Small intestine (tissue), 7 donors: ENCODE measurements around the gene TEAD2. TPM values are rescaled to one million over a fixed set of nuclear protein-coding genes. Genes with fewer than 3 reads are reported as not detected.
"Not testable (repeated sequence)": the region's sequence is repeated elsewhere in the genome, so short reads cannot be mapped to it uniquely, and the experiment has no call there.

Experiments
- DNase-seq, 2 donors: peaks; one replicate each; pipeline versions ENCODE4 v3.0.0 to v3.0.0-alpha.2; 2013
- FAIRE-seq: peaks from 2 replicates; lab custom pipeline; 2012; peaks lifted over from hg19 to GRCh38; lab: Jason Lieb, UNC
- H3K27ac ChIP-seq, 3 donors: one replicate each; pipeline ENCODE4 v1.5.1; 2013; ENCODE audit warnings: low read length in 2 of 3, mild to moderate bottlenecking in 2 of 3, control low read depth in 1 of 3, inconsistent platforms in 1 of 3, low read depth in 1 of 3, moderate library complexity in 1 of 3
- H3K27me3 ChIP-seq, 3 donors: one replicate each; pipeline ENCODE4 v1.6.1; 2013; ENCODE audit warnings: low read length in 3 of 3, inconsistent platforms in 1 of 3; ENCODE audit not compliant: control insufficient read depth in 3 of 3, insufficient read depth in 3 of 3
- H3K36me3 ChIP-seq, 3 donors: one replicate each; pipeline ENCODE4 v1.6.1; 2013; ENCODE audit warnings: low read length in 3 of 3, inconsistent platforms in 1 of 3, low read depth in 1 of 3, mild to moderate bottlenecking in 1 of 3, moderate library complexity in 1 of 3; ENCODE audit not compliant: control insufficient read depth in 3 of 3, insufficient read depth in 2 of 3
- H3K4me1 ChIP-seq, 3 donors: one replicate each; pipeline ENCODE4 v1.6.1; 2013; ENCODE audit warnings: low read length in 2 of 3, inconsistent platforms in 1 of 3, low read depth in 1 of 3, mild to moderate bottlenecking in 1 of 3, moderate library complexity in 1 of 3; ENCODE audit not compliant: control insufficient read depth in 3 of 3, insufficient read depth in 2 of 3
- H3K4me3 ChIP-seq, 3 donors: one replicate each; pipeline ENCODE4 v1.5.1; 2013; ENCODE audit warnings: low read length in 3 of 3, control low read depth in 1 of 3, inconsistent platforms in 1 of 3, low read depth in 1 of 3, mild to moderate bottlenecking in 1 of 3, moderate library complexity in 1 of 3
- H3K9me3 ChIP-seq, 2 donors: one replicate each; pipeline ENCODE4 v1.6.1; 2013; ENCODE audit warnings: low read depth in 1 of 2, low read length in 1 of 2; ENCODE audit not compliant: control insufficient read depth in 2 of 2, insufficient read depth in 1 of 2
- WGBS, 3 donors: extraction: QIAGEN DNeasy Blood & Tissue Kit; methylation state at CpG; one replicate each; pipeline ENCODE4 v1.1.7; 2013; 5-methylcytosine and 5-hydroxymethylcytosine counted together
- polyA plus RNA-seq, 4 donors: library from polyadenylated mRNA; stranded (reverse) in 3 of 4; unstranded in 1 of 4; fragments of 200-250 nt in 3 of 4; fragments of 120-200 nt in 1 of 4; gene quantifications; one replicate each; pipeline versions ENCODE4 v1.2.1 to v1.2.3, GENCODE V29; 2013
- donor health status: healthy with polysubstance abuse.
- donor health status: control.
- donor health status: control.
- donor health status: Bipolar disorder and iron deficiency.
- donor health status: healthy.

TEAD2 gene
- polyA plus RNA-seq, 4 donors: 1.8 to 17.2 (median 8.8) TPM

DNA sequence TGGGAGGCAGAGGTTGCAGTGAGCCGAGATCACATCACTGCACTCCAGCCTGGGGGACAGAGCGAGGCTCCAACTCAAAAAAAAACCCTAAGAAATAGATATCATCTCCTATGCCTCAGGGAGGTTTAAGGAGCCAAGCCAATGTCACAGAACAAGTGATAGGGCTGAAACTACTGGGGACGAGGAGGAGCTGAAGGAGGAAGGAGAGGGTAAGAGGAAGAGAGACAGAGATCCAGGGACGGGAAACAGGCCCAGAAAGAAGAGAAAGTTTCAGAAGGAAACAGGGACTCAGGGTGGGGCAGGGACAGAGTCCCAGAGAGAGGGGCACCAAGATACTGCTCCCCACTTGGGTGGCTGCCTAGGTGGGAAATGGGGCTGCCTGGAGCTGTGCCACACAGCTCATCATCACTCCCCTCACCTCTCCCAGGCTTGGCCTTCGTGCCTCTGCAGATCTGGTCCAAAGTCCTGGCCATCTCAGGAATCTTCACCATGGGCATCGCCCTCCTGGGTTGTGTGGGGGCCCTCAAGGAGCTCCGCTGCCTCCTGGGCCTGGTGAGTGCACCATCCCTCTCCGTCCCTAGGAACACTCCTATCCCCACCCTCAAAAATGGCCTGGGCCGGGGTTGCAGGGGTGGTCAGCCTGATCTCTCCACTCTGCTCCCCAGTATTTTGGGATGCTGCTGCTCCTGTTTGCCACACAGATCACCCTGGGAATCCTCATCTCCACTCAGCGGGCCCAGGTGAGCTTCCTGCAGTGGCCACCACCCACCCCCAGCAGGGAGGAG, 25.5 kb downstream of the TEAD2 start:
- no peak overlapping the region for H3K4me3 ChIP-seq
- no peak for FAIRE-seq
- 83 to 84% (median 84%) methylated on average over 9 to 10 of the region's 10 CpGs for WGBS, 3 donors

DNA sequence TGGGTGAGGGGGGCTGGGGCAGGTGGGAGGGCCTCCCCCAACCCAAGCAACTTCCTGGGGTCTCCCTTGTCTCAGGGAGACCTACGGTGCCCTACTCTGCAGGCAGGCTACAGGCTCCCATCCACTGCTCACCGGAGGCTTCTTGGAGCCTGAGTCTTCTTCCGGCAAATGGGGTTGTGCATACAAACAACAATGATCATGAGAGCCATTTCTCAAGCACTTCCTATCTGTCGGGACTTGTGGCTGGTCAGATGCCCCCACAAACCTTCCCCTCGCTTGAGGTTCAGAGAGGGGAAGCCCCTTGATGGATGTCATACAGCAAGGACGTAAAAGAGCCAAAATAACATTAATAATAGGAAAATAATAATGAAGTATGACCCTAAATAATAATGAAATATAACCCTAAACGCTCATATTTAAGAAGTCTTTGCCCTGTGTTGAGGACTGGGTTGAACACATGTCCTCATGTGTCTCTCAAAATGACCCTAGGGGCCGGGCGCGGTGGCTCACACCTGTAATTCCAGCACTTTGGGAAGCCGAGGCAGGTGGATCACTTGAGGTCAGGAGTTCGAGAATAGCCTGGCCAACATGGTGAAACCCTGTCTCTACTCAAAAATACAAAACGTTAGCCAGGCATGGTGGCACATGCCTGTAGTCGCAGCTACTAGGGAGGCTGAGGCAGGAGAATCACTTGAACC, 26.3 kb downstream of the TEAD2 start:
- DNase-seq (no peak), FAIRE-seq (no peak)
- Histone ChIP-seq H3K9me3 (no peaks in the 10 kb centered on the region), H3K27me3 (peaks cover 0 to 37% (median 0%) of the 10 kb centered on the region in 3 donors), H3K4me3 (peak overlapping the region in 2 of 3 donors; percentile 38 to 46), H3K27ac (peak overlapping the region in 2 of 3 donors; percentile 69 to 85), H3K36me3 (peaks cover 0 to 4% (median 0%) of the 10 kb centered on the region in 3 donors), H3K4me1 (peaks cover 0 to 12% (median 7%) of the 10 kb centered on the region in 3 donors)
- WGBS, 3 donors: 75 to 85% (median 77%) methylated on average over 14 of the region's 14 CpGs

More for the DNA sequence above, 25.5 kb downstream of the TEAD2 start:
- Histone ChIP-seq H3K9me3 (no peaks in the 10 kb centered on the region), H3K4me1 (peaks cover 0 to 14% (median 7%) of the 10 kb centered on the region in 3 donors), H3K36me3 (peaks cover 0 to 10% (median 0%) of the 10 kb centered on the region in 3 donors), H3K27ac (no peak overlapping the region), H3K27me3 (peaks cover 0 to 37% (median 0%) of the 10 kb centered on the region in 3 donors)
- no peak for DNase-seq

DNA sequence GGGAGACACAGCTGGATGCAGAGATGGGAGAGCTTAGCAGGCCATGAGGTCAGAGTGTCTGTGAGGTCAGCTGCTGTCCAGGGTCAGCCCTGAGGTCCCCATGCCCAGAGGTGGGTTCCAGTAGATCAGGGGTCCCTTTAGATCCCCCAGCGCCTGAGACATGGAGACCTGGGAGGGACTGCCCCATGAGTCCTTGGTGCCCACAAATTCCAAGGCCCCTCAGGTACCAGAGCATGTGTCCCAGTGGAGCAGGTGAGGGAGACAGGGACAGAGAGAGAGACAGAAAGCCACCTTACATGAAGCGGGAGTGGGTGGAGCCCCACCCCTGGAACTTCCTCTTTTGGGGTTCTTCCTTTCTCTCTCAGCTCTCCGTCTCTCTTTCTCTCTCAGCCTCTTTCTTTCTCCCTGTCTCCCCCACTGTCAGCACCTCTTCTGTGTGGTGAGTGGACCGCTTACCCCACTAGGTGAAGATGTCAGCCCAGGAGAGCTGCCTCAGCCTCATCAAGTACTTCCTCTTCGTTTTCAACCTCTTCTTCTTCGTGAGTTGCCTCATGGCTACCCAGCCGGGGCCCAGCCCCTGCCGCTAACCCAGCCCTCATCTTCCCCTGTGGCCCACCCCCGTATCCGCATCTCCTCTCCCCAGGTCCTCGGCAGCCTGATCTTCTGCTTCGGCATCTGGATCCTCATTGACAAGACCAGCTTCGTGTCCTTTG, 27.0 kb downstream of the TEAD2 start, which contains the start of gene CD37:
Gene CD37 (plus strand): TSS at position 336 of the 713 bp plus-strand sequence. CDS start 135 bp downstream, at position 471.
- DNase-seq (peak in 1 of 2 donors; percentile 15), FAIRE-seq (no peak)

DNA sequence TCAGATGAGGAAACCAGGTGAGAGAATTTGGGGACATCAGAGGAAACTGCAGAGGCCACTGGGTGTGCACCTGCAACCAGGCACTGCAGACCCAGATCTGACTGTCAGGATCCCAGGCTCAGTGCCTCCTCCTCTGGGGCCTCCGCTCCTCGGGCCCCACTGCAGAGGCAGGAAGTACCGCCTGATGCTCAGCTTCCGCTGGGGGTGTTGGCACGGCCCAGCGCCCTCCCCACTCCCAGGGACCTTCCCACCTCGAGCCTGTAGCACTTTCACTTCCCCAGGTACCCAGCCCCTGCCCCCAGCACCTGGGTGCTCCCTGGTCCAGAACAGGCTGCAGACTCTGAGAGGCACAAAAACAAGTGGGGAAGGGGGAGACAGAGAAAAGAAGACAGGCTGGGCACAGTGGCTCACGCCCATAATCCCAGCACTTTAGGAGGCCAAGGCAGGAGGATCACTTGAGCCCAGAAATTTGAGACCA, 28.4 kb downstream of the TEAD2 start:
- FAIRE-seq (no peak), DNase-seq (peak in 1 of 2 donors; percentile 25)
- 22 to 47% (median 26%) methylated on average over 6 to 8 of the region's 8 CpGs for WGBS, 3 donors
- Histone ChIP-seq H3K9me3 (no peaks in the 10 kb centered on the region), H3K36me3 (no peaks in the 10 kb centered on the region), H3K4me3 (no peak overlapping the region), H3K27me3 (peaks cover 0 to 20% (median 0%) of the 10 kb centered on the region in 3 donors), H3K27ac (peak overlapping the region in 2 of 3 donors; percentile 34 to 35), H3K4me1 (no peaks in the 10 kb centered on the region)

More for the DNA sequence above, 27.0 kb downstream of the TEAD2 start, which contains the start of gene CD37:
- Histone ChIP-seq H3K36me3 (no peaks in the 10 kb centered on the region), H3K4me3 (peak within 1 kb of the TSS in 2 of 3 donors; percentile 38 to 46), H3K4me1 (peaks cover 0 to 7% (median 5%) of the 10 kb centered on the region in 3 donors), H3K27me3 (peaks cover 0 to 32% (median 0%) of the 10 kb centered on the region in 3 donors), H3K27ac (peak within 1 kb of the TSS in 2 of 3 donors; percentile 69 to 85), H3K9me3 (no peaks in the 10 kb centered on the region)
- WGBS, 3 donors: 54 to 70% (median 61%) methylated on average over 12 to 13 of the region's 13 CpGs

DNA sequence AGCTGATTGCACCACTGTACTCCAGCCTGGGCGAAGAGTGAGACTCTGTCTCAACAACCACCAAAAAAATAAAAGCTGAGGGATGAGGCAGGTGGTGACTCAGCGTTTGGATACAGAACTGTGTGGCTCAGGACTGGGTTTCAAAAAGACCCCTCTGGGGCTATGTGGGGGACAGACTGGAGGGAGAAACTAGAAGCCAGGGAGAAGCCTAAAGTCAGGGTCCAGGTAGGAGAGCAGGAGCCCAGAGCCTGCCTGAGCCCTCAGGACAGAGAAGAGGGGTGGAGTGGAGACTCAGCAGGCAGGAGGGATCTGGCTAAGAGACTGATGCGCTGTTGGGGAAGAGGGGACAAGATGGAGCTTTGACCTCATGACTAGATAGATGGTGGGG, 28.8 kb downstream of the TEAD2 start:
- no peaks in the 10 kb centered on the region for H3K36me3 ChIP-seq
- no peak overlapping the region for H3K4me3 ChIP-seq
- H3K27me3 ChIP-seq: peaks cover 0 to 18% (median 0%) of the 10 kb centered on the region in 3 donors
- H3K9me3 ChIP-seq: no peaks in the 10 kb centered on the region
- WGBS, 3 donors: 68 to 85% (median 82%) methylated on average over 3 of the region's 3 CpGs
- peak overlapping the region in 1 of 3 donors; percentile 35 for H3K27ac ChIP-seq
- no peak for FAIRE-seq
- H3K4me1 ChIP-seq: no peaks in the 10 kb centered on the region
- no peak for DNase-seq

DNA sequence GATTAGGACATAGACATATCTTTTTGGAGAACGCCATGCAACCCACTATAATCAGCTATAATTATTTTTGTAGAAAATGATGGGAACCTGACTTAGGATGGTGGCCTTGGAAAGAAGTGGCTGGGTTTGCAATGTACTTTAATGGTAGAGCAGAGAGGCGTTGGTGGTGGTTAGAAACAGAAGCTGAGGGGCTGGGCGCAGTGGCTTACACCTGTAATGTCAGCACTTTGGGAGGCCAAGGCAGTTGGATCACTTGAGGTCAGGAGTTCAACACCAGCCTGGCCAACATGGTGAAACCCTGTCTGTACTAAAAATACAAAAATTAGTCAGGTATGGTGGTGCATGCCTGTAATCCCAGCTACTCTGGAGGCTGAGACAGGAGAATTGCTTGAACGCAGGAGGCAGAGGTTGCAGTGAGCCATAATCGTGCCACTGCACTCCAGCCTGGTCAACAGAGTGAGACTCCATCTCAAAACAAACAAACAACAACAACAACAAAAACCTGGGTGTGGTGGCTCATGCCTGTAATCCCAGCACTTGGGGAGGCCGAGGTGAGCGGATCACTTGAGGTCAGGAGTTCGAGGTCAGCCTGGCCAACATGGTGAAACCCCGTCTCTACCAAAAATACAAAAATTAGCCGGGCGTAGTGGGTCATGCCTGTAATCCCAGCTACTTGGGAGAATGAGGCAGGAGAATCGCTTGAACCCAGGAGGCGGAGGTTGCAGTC, 29.4 kb downstream of the TEAD2 start:
- not testable (repeated sequence) for H3K27ac ChIP-seq, DNase-seq

DNA sequence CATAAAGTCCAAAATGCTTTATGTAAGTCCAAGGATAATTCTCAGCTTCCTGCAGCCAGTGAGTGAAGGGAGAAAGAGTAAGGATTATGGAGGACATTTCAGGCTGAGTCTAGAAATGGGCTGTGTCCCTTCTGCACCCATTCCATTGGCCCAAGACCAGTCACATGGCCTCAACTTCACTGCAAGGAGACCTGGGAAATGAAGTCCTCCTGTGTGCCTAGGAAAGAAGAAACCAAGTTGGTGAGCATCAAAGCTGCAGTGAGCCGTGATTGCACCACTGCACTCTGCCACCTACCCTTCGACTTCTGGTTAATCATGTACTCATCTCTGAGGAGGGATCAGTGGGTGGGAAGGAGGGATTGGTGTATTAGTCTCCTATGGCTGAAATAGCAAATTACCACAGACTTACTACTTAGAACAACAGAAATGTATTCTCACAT, 30.6 kb downstream of the TEAD2 start:
- FAIRE-seq (no peak), DNase-seq (peak; percentile 39 to 74)
- H3K9me3 ChIP-seq: no peaks in the 10 kb centered on the region
- H3K4me1 ChIP-seq: no peaks in the 10 kb centered on the region
- H3K27me3 ChIP-seq: peaks cover 0 to 4% (median 0%) of the 10 kb centered on the region in 3 donors
- H3K36me3 ChIP-seq: no peaks in the 10 kb centered on the region
- H3K4me3 ChIP-seq: no peak overlapping the region
- 25 to 48% (median 36%) methylated on average over 2 of the region's 2 CpGs for WGBS, 3 donors
- H3K27ac ChIP-seq: no peak overlapping the region

More for the DNA sequence above, 29.4 kb downstream of the TEAD2 start:
- FAIRE-seq, H3K36me3 ChIP-seq, H3K4me3 ChIP-seq, H3K9me3 ChIP-seq, H3K4me1 ChIP-seq: not testable (repeated sequence)
- peaks cover 0 to 12% (median 0%) of the 10 kb centered on the region in 3 donors for H3K27me3 ChIP-seq
- WGBS, 3 donors: 87 to 91% (median 88%) methylated on average over 13 of the region's 13 CpGs
